H9 (cell line): ENCODE data around the gene CNNM1. TPM values are rescaled to one million over a fixed set of nuclear protein-coding genes. Genes with fewer than 3 reads are reported as not detected.

Experiments
- DNase-seq: peaks from one replicate; pipeline ENCODE4 v3.0.0-alpha.2; 2017
- H2AFZ ChIP-seq: one replicate; pipeline ENCODE4 v1.6.1; 2013; ENCODE audit warnings: mild to moderate bottlenecking, low read length, control low read depth, moderate library complexity
- H2AK5ac ChIP-seq: 2 replicates; pipeline ENCODE4 v1.6.1; 2013; ENCODE audit warnings: low read length, control low read depth, mixed read lengths; ENCODE audit not compliant: insufficient read length
- H2BK120ac ChIP-seq: one replicate; pipeline ENCODE4 v1.6.1; 2013; ENCODE audit warnings: low read depth, mild to moderate bottlenecking, low read length, control low read depth, inconsistent platforms; ENCODE audit not compliant: poor library complexity, severe bottlenecking
- H2BK12ac ChIP-seq: 2 replicates; pipeline ENCODE4 v1.6.1; 2013; ENCODE audit warnings: low read length, control low read depth, mixed read lengths, low read depth; ENCODE audit not compliant: insufficient read length
- H2BK15ac ChIP-seq: 2 replicates; pipeline ENCODE4 v1.6.1; 2013; ENCODE audit warnings: low read depth, low read length, control low read depth
- H2BK20ac ChIP-seq: one replicate; pipeline ENCODE4 v1.6.1; 2013; ENCODE audit warnings: low read depth, mild to moderate bottlenecking, low read length, control low read depth, inconsistent platforms; ENCODE audit not compliant: poor library complexity, severe bottlenecking
- H2BK5ac ChIP-seq: 2 replicates; pipeline ENCODE4 v1.6.1; 2013; ENCODE audit warnings: low read length, control low read depth, mixed read lengths; ENCODE audit not compliant: insufficient read length
- H3K14ac ChIP-seq: 2 replicates; pipeline ENCODE4 v1.6.1; 2013; ENCODE audit warnings: low read length, control low read depth; ENCODE audit not compliant: insufficient read depth
- H3K18ac ChIP-seq: 2 replicates; pipeline ENCODE4 v1.6.1; 2013; ENCODE audit warnings: low read depth, mild to moderate bottlenecking, mixed read lengths, low read length, control low read depth; ENCODE audit not compliant: insufficient read length
- H3K23ac ChIP-seq: 2 replicates; pipeline ENCODE4 v1.6.1; 2013; ENCODE audit warnings: low read length, control low read depth, mixed read lengths, low read depth; ENCODE audit not compliant: insufficient read length
- H3K23me2 ChIP-seq: 2 replicates; pipeline ENCODE4 v1.6.1; 2013; ENCODE audit warnings: low read depth, mild to moderate bottlenecking, mixed read lengths, low read length, control low read depth; ENCODE audit not compliant: insufficient read length, poor library complexity, severe bottlenecking
- H3K27ac ChIP-seq: 2 replicates; pipeline ENCODE4 v1.5.1; 2013; ENCODE audit warnings: low read length, control low read depth, mixed read lengths, low read depth; ENCODE audit not compliant: insufficient read length
- H3K27me3 ChIP-seq: 2 replicates; pipeline ENCODE4 v1.6.1; 2013; ENCODE audit warnings: low read length, control low read depth, inconsistent platforms; ENCODE audit not compliant: insufficient read depth
- H3K4ac ChIP-seq: 2 replicates; pipeline ENCODE4 v1.6.1; 2013; ENCODE audit warnings: low read depth, mild to moderate bottlenecking, control low read depth, inconsistent platforms, low read length, moderate library complexity
- H3K4me1 ChIP-seq: 2 replicates; pipeline ENCODE4 v1.6.1; 2013; ENCODE audit warnings: low read length, control low read depth, inconsistent platforms; ENCODE audit not compliant: insufficient read depth
- H3K4me2 ChIP-seq: 2 replicates; pipeline ENCODE4 v1.6.1; 2013; ENCODE audit warnings: low read length, control low read depth, mixed read lengths; ENCODE audit not compliant: insufficient read length, insufficient read depth
- H3K56ac ChIP-seq: 2 replicates; pipeline ENCODE4 v1.6.1; 2013; ENCODE audit warnings: low read depth, mild to moderate bottlenecking, mixed read lengths, low read length, control low read depth; ENCODE audit not compliant: insufficient read length
- H3K79me1 ChIP-seq: 2 replicates; pipeline ENCODE4 v1.6.1; 2013; ENCODE audit warnings: low read depth, mild to moderate bottlenecking, moderate library complexity, low read length, control low read depth, inconsistent platforms; ENCODE audit not compliant: insufficient read depth, poor library complexity, severe bottlenecking
- H3K79me2 ChIP-seq: 2 replicates; pipeline ENCODE4 v1.6.1; 2013; ENCODE audit warnings: low read length, control low read depth, inconsistent platforms; ENCODE audit not compliant: insufficient read depth
- H3K9ac ChIP-seq: 2 replicates; pipeline ENCODE4 v1.6.1; 2013; ENCODE audit warnings: low read length, control low read depth, mixed read lengths; ENCODE audit not compliant: insufficient read length; ENCODE audit errors: extremely low read depth
- H3K9me3 ChIP-seq: one replicate; pipeline ENCODE4 v1.6.1; 2013; ENCODE audit warnings: low read depth, low read length, inconsistent platforms; ENCODE audit not compliant: control insufficient read depth
- H3T11ph ChIP-seq: one replicate; pipeline ENCODE4 v1.6.1; 2013; ENCODE audit warnings: mild to moderate bottlenecking, low read length, control low read depth, inconsistent platforms
- H4K20me1 ChIP-seq: one replicate; pipeline ENCODE4 v1.6.1; 2013; ENCODE audit not compliant: control insufficient read depth, insufficient read length, insufficient read depth
- H4K5ac ChIP-seq: 2 replicates; pipeline ENCODE4 v1.6.1; 2013; ENCODE audit warnings: low read depth, mild to moderate bottlenecking, mixed read lengths, low read length, control low read depth; ENCODE audit not compliant: insufficient read length
- H4K8ac ChIP-seq: replicated peaks from 2 replicates; pipeline ENCODE4 v1.6.1; 2013; ENCODE audit warnings: low read length, control low read depth, mixed read lengths, low read depth; ENCODE audit not compliant: insufficient read length
- H4K91ac ChIP-seq: 2 replicates; pipeline ENCODE4 v1.6.1; 2013; ENCODE audit warnings: low read depth, mild to moderate bottlenecking, moderate library complexity, mixed read lengths, low read length, control low read depth; ENCODE audit not compliant: insufficient read length
- H3K27ac Mint-ChIP-seq, 3 experiments: 2 replicates in 2 of 3; 3 replicates in 1 of 3; pipeline ENCODE4 v1.8.0; 2020 to 2021; ENCODE audit warnings: mixed read lengths in 3 of 3, mild to moderate bottlenecking in 1 of 3, moderate library complexity in 1 of 3
- H3K27me3 Mint-ChIP-seq: 2 replicates; pipeline ENCODE4 v1.8.0; 2021; ENCODE audit warnings: low read depth, mild to moderate bottlenecking, moderate library complexity, mixed read lengths
- H3K36me3 Mint-ChIP-seq, 3 experiments: 2 replicates in 2 of 3; 3 replicates in 1 of 3; pipeline ENCODE4 v1.8.0; 2020 to 2021; ENCODE audit warnings: low read depth in 3 of 3, mixed read lengths in 3 of 3; ENCODE audit not compliant: insufficient read depth in 1 of 3
- H3K4me1 Mint-ChIP-seq, 2 experiments: 2 replicates each; pipeline ENCODE4 v1.8.0; 2020; ENCODE audit warnings: mixed read lengths in 2 of 2
- H3K4me3 Mint-ChIP-seq, 2 experiments: 2 replicates in 1 of 2; 3 replicates in 1 of 2; pipeline ENCODE4 v1.8.0; 2020 to 2021; ENCODE audit warnings: mild to moderate bottlenecking in 2 of 2, mixed read lengths in 2 of 2, moderate library complexity in 1 of 2
- H3K9me3 Mint-ChIP-seq, 2 experiments: 2 replicates in 1 of 2; 3 replicates in 1 of 2; pipeline ENCODE4 v1.8.0; 2020; ENCODE audit warnings: mild to moderate bottlenecking in 2 of 2, mixed read lengths in 2 of 2, moderate library complexity in 1 of 2
- WGBS: extraction: QIAGEN DNeasy Blood & Tissue Kit; methylation state at CpG from one replicate; pipeline ENCODE4 v1.1.7; 2013; ENCODE audit warnings: missing lambda C conversion rate, low lambda C conversion rate, mixed read lengths; ENCODE audit not compliant: insufficient read length; ENCODE audit errors: extremely low coverage; 5-methylcytosine and 5-hydroxymethylcytosine counted together
- total RNA-seq: library from RNA; stranded (reverse); gene quantifications from 2 replicates; pipeline ENCODE4 v1.2.1, GENCODE V29; 2021
- TF ChIP-seq, protein P1 (sequence below): fragments of 200-600 bp; sonication (generic); conservative IDR thresholded peaks from 3 replicates; pipeline ENCODE4 v1.8.0; 2021; ENCODE audit warnings: antibody characterized with exemption, mild to moderate bottlenecking

Gene CNNM1
- total RNA-seq, 1 experiment from 2014 or later, result 0.35 TPM

DNA sequence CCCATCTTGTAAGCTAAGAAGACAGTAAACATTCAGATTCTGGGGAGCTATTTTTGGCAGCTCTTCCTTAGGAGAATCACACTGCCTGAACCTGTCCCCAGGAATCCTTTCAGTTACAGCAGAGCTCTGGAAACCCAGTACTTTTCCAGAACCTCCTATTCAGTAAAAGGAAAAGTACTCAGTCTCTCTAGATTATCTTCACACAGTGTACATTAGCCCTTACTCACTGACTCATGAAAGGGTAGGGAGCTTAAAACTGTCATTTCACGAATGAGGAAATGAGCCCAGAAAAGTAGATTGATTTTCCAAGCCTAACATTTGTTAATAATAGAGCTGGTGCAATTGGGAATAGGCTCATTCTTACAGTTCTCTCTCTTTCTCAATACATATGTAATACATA is 3.9 kb upstream of the CNNM1 start:
- Histone ChIP-seq H2BK120ac (no peak overlapping the region), H3K27me3 (peaks cover 15% of the 10 kb centered on the region; the same call in 1 of the 2 replicates), H3K4me1 (no peaks in the 10 kb centered on the region), H3K79me1 (no peaks in the 10 kb centered on the region), H2BK5ac (no peak overlapping the region), H3T11ph (no peak overlapping the region), H3K4ac (no peak overlapping the region), H4K20me1 (no peaks in the 10 kb centered on the region), H4K5ac (no peak overlapping the region), H4K8ac (no peak overlapping the region), H3K23ac (no peak overlapping the region), H2BK20ac (no peak overlapping the region), H3K9ac (no peak overlapping the region), H2AK5ac (no peak overlapping the region), H4K91ac (no peak overlapping the region), H3K79me2 (no peaks in the 10 kb centered on the region), H3K23me2 (peaks cover 13% of the 10 kb centered on the region), H2BK15ac (no peak overlapping the region), H3K18ac (no peak overlapping the region), H2BK12ac (no peak overlapping the region), H3K9me3 (no peaks in the 10 kb centered on the region), H3K56ac (no peak overlapping the region), H2AFZ (no peak overlapping the region), H3K14ac (no peak overlapping the region), H3K4me2 (no peak overlapping the region), H3K27ac (no peak overlapping the region)
- Mint-ChIP-seq H3K4me1 (0 out of 4 replicates have a peak, but pooled peaks cover 0 to 3% of the 10 kb centered on the region in 2 experiments), H3K9me3 (peaks cover 0 to 3% of the 10 kb centered on the region in 2 experiments; a peak in 1 of 5 replicates), H3K27me3 (peaks cover 47% of the 10 kb centered on the region), H3K27ac (no peak overlapping the region), H3K4me3 (no peak overlapping the region), H3K36me3 (no peaks in the 10 kb centered on the region)
- TF ChIP-seq, protein P1, sequence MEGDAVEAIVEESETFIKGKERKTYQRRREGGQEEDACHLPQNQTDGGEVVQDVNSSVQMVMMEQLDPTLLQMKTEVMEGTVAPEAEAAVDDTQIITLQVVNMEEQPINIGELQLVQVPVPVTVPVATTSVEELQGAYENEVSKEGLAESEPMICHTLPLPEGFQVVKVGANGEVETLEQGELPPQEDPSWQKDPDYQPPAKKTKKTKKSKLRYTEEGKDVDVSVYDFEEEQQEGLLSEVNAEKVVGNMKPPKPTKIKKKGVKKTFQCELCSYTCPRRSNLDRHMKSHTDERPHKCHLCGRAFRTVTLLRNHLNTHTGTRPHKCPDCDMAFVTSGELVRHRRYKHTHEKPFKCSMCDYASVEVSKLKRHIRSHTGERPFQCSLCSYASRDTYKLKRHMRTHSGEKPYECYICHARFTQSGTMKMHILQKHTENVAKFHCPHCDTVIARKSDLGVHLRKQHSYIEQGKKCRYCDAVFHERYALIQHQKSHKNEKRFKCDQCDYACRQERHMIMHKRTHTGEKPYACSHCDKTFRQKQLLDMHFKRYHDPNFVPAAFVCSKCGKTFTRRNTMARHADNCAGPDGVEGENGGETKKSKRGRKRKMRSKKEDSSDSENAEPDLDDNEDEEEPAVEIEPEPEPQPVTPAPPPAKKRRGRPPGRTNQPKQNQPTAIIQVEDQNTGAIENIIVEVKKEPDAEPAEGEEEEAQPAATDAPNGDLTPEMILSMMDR, result no peak
- no peak for DNase-seq
- WGBS, result no CpG with 5 or more reads among the region's 1 CpG
